Measurements from ENCODE around the gene SUMO3.
A peak's percentile ranks its signal among the peaks of the same experiment; 100 is the strongest.

SUMO3 gene

DNA sequence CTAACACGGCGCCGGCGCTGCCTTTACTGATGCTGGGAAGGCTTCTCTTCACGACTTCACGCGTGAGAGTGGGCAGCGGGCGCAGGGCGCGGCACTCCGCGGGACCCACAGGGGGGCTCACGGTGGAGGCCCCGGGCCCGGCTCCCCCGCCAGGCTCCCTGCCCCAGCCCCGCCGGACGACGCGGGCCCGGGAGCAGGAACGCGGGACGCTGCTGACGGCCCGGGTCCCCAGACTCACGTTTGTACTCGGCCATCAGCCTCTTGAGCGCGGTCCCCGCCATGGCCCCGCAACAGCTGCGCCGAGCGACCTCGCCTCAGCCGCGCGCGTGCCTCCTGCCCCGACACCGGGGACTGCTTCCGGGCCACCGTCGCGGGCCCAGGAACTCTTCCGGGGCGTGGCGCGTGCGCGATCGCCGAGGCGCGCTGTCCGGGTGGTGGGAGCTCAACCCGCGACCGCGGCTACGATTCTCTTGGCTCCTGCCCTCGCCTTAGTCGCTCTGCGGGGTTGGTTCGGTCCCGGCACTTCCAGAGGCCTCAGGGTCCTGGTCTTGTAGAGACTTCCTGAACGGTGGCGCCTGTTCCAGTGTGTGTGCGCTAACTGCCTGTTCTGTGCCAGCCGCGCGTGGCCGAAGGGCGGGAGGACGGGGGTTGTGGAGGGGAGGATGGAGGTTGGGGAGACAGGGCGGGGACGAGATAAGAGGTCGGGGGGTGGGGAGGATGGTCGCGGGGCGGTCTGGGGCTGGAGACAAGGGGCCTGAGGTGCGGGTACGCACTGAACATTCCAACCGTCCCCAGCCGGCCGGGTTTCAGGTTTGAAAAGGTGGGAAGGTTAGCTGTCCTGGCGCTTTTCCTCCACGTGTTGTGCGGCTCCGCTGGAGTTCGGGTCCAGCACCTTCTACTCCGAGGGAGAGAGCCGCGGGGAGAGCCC, 16.1 kb downstream of the SUMO3 start, which contains the start of gene UBE2G2:
Gene UBE2G2 (minus strand): TSS at position 353 of the 928 bp plus-strand sequence. CDS start 72 bp downstream, at position 281.
- DNase-seq = peak; percentile 90

DNA sequence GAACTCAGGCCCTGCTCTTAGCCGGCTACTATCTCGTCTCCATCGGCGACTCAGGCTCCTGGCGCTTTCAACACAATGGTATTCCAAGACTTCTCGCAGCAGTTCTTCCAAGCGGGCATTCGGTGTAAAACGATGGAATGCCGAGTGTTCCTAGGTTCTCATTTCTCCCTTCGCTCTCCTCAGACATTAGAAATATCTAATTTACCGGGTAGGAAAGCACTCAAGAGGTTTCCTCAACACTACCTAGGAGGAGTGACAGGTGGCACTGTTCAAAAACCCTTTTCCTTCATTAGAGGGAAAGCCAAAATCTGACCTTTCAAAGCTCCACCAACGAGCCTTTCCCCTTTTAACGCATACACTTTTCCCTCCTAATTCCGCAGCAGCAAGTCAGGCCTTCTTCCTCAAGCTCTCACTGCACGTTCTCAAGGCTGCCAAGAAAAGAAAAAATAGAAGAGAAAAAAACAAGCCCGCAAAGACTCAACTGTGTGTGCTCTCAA, 16.8 kb downstream of the SUMO3 start:
- peak; percentile 55 for DNase-seq

DNA sequence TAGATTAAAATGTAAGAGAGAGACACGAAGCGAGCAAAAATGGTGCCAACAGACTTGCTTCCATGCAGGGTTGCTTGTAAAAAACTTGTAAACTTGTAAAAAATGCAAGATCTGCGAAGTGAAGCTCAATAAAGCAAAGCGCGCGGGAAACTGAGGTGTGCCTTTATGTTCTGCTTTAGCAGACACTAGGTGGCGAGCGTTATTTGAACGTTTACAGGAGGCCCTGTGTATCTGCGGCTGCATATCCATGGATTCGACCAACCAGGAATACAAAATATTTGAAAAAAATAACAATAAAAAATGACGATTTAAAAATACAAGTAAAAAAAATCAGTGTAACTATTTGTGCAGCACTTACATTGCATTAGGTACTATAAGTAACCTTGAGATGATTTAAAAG, 17.8 kb downstream of the SUMO3 start:
- peak; percentile 14 for DNase-seq

DNA sequence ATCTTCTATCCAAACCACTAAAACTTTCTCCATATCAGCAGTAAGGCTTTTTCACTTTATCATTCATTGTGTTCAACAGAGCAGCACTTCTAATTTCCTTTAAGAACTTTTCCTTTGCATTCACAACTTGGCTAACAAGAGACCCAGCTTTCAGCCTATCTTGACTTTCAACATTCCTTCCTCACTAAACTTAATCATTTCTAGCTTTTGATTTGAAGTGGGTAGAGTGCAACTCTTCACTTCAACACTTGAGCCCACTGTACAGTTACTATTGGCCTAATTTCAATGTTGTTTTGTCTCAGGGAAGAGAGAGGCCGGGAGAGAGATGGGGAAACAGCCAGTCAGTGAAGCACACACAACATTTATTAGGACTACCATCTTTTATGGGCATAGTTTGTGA, 18.2 kb downstream of the SUMO3 start:
- no peak for DNase-seq

DNA sequence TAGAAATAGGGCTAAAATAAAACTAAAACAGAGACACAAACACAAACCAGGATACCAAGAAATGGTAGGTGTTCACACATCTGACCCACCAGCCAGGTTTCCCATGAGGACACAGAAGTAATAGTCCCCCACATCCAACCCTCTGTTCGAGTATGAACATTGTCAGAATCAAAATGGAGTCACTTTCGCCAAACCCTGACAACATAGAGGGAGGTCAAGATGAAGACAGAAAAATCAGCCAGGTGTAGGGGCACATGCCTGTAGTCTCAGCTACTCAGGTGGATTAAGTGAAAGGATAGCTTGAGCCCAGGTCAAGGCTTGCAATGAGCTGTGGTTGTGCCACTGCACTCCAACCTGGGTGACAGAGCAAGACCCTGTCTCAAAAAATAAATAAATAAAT, 20.1 kb downstream of the SUMO3 start:
- no peak for DNase-seq

DNA sequence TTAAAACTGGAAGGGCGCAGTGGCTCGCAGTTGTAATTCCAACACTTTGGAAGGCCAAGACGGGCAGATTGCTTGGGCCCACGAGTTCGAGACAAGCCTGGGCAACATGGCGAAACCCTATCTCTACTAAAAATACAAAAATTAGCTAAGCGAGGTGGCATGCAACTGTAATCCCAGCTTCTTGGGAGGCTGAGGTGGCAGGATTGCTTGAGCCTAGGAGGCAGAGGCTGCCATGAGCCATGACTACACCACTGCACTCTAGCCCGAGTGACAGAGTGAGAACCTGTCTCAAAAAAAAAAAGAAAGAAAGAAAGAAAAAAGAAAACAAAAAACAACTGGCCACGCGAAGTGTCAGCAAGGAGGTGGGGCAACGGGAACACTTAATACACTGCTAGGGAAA, 22.5 kb downstream of the SUMO3 start:
- DNase-seq = no peak

DNA sequence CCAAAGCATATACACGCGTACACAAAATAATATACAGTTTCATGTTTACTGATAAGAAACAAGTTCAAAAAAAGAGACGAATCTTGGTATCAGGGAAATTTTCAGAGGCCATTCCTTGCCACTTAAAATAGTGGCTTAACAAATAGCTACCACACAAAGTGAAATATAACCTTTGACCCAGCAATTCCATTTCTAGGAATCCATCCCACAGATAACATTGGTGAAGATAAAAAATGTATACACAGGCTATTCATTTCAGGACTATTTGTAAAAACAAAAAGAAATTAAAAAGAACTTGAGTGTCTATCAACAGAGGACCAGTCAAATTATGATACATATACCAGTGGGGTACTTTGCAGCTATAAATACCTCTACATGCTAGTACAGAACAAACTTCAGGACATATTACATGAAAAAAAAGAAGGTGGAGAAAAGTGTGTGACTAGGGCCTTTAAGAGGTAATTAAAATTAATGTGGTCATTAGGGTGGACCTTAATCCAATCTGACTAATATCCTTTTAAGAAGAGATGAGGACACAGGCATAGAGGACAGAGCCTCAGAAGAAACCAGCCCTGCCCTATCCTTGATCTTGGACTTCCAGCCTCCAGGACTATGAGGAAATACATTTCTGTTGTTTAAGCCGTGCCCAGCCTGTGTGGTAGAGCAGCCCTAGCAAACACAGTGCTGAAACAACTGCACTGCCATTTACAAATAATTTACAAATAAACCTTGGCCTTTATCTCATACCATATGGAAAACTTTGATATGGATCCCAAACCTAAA, 24.1 kb downstream of the SUMO3 start:
- DNase-seq = no peak

DNA sequence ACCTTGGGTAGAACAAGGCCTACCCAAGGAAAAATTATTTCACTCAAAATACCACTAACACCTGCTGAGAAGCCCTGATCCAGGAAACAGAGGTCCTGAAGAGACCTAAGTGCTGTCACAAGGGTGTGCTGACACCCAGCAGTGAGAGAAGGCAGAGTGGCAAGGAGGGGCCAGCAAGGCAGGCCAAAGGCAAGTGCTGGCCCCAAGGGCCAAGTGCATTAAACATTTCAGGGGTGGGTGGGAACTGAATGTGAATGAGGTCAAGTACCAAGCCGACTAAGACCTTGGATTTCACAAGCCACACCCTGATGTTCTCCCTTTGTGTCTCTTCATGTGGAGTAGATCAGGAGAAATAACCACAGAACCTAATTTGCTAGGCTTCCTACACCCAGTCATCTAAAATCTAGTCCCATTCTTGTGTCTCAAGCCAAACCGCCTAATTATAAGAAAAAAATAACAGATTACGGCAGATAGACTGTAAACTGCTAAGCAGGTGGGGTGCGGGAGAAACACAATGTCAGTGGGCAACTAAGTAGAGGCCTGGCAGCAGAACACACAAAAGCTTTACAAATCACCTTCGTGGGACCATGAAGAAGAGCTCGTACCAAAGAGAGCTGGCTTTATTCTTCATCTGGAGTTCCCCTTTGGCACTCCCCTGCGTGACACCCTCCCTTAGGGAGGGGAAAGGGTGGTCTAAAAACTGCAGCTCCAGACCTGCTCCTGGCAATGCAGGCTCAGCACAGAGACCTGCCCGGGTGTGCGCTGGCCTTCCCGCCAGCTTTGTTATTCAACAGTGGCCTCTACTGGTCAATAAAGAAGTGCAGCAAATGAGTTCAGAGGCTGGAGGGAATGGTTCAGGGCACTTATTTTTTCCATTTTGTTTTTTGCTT, 24.9 kb downstream of the SUMO3 start:
- peak; percentile 71 for DNase-seq

DNA sequence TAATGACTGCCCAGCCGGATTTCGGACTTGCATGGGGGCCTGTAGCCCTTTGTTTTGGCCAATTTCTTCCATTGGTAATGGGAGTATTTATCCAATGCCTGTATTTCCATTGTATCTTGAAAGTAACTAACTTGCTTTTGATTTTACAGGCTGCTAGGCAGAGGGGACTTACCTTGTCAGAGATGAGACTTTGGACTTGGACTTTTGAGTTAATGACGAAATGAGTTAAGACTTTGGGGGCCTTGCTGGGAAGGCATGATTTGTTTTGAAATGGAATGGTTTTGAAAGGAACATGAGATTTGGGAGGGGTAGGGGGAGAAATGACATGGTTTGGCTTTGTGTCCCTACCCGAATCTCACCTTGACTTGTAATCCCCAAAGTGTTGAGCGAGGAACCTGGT, 25.9 kb downstream of the SUMO3 start:
- no peak for DNase-seq

DNA sequence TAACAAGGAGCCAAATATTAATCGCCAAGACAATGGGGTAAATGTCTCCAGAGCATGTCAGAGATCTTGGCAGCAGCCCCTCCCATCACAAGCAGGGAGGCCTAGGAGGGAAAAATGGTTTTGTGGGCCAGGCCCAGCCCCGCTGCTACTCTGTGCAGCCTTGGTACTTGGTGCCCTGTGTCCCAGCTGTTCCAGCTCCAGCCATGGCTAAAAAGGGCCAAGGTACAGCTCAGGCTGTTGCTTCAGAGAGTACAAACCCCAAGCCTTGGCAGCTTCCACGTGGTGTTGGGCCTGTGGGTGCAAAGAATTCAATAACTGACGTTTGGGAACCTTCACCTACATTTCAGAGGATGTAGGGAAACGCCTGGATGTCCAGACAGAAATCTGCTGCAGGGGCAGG, 26.6 kb downstream of the SUMO3 start:
- no peak for DNase-seq

DNA sequence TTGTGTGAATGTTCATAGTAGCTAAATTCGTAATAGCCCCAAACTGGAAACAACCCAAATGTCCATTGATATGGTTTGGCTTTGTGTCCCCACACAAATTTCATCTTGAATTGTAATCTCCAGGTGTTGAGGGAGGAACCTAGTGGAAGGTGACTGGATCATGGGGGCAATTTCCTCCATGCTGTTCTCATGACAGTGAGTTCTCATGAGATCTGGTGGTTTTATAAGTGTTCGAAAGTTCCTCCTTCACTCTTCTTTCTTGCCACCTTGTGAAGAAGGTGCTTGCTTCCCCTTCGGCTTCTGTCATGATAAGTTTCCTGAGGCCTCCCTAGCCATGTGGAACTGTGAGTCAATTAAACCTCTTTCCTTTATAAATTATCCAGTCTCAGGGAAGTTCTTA, 27.5 kb downstream of the SUMO3 start:
- no peak for DNase-seq

DNA sequence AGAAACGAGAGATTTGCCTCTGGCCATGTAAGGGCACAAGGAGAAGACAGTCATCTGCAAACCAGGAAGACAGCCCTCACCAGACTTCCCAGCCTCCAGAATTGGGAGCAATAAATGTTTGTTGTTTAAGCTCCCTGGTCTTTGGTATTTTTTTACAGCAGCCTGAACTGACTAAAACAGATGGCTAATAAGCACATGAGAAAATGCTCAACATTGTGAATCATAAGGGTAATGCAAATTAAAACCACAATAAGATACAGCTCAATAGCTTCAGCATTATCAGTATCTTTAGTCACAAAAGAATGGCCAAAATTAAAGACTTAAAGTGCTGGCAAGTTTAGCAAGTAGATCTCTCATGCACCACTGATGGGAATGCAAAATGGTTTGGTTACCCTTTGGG, 28.0 kb downstream of the SUMO3 start:
- DNase-seq = no peak

DNA sequence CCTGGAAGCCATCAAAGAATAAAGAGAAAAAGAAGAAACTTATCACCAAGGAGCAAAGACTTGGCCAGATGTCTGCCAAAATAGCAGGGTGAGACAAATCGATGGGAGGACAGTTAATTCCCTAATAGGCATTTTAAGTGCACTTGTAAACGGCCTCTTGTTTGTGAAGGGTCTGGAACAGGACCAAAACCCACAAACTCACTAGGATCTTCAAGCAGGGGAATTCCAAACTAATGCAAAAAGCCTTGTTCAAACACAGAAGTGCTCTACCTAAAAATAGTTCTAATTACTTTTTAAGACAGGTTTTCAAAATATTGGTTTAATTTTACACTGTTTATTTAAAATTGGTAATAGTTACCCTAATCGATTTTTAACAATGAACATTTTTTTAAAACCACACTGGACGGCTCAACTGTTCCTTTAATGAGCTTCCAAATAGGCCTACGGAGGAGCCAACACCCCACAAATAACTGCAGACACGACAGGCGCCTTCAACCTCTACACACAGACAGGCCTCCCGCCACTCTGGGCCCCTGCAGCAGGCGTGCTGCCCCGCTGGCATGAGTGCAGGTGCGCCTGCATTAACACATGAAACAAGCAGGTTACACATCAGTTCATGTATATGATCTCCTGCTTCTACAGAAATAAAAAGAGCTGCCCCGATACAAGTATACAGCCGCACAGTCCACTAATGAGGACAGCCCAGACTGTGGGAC, 32.1 kb downstream of the SUMO3 start:
- DNase-seq = no peak

DNA sequence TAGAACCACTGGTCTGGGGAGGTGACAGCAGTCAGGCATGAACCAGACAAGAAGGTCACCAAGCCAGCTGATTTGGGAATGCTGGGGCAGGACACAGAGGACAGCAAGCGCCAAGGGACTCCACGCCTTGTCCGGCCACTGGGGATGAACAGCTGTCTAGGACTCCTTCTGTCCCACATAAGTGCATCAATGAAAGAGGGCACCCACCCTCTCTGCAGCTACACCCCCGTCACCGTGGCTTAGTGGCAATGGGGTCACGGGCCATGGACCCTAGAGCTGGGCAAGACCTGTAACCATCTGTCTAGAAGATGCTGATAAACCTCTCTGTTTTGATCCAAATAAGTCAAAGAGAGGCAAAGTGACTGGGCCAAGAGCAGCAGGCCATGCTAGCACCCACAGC, 33.1 kb downstream of the SUMO3 start:
- DNase-seq = no peak

DNA sequence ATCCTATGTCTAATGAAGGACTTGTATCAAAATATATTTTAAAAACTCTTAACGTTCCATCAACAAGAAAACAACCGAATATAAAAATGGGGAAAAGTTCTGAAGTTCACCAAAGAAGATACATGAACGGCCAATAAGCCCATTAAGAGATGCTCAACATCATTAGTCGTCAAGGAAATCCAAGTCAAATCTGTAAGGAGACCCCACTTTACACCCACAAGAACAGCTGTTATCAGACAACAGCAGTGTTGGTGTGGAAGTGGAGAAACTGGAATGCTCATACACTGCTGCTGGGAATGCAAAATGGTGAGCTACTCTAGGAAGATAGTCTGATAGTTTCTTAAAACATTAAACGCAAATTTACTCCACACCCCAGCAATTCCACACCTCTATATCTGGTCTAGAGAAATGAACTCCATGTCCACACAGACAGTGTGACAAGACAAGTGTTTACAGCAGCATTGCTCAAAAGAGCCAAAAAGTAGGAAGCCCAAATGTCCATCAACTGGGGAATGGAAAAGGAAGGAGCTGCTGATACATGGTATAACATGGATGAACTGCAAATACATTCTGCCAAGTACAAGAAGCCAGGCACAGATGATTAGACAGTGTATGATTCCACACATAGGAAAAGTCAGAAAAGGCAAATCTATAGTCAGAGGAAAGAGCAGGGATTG, 34.7 kb downstream of the SUMO3 start:
- no peak for DNase-seq

DNA sequence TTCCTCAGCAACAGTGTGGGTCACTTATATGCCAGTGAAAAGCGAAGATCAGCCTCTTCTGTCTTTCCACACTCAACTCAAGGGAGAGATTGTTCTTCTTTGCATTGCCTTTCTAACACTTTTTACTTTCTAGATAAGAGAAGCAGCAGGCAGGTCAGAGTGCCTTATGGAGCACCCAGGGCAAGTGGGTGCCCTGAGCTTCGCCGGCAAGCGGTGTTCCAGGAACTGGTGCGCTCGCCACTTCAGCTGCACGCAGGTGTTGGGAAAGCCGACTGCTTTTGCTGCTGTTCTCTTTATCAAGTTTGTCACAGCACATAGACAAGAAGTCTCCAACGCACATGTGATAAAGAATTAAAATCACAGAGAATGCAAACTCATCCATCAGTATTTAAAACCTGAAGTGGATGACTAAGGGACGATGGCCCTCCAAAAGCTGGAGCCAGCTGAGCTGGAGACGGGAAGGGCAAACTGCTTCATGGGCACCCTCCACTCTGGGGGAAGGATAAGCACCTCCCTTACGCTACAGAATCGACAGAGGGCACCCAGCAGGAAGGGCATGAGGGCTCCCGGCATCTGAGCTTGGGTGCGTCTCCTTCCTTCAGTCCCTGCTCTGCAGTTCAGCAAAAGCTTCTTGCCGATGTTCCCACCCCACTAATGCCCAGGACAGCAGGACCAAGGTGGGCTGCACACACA, 36.9 kb downstream of the SUMO3 start:
- no peak for DNase-seq

DNA sequence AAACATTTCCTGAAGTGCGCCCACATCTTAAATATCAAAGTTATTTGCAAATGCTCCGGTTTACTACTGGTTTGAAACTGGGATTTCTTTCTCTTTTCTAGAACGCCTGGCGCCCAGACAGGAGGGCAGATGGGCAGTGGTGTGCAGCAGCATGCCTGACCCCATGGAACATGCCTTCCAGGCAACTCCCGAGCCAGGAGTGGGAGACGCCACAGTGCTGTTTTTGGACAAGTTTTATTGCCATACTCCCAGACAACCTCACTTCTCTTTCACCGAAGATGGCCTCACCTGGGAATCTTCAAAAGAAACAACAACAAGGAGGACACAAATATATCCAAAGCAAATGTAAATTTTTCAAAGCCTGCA, 37.7 kb downstream of the SUMO3 start:
- DNase-seq = no peak

DNA sequence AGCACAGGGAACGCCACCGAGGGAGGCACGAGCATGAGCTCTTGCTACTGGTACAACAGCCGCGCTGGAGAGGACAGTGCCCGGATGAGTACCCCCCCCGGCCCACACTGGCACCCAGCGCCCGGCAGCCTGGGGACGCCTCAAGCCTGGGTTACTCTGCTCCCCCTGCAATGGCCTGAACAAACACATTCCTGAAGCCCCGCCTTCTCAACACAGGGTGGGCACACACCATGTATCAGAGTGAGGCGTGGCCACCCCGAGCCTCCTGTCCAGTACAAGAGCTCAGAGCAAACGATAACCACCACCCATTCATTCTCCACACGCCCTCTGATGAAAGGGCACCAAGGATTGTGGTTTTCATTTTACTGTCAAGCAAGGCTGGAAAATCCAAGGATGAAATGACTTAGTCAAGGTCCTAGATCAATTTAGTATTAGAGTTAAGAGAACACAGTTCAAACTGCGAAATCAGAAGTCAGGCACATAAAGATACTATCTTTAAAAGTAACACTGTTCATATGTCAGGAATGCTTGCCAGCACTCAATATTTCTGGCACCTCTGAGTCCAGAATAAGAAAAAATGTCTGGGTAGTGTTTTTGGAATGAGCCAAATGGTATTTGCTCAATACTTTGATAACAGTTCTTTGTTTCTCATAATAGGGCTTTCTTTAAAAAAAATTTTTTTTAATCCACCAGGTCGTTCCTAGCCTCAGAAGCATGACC, 38.3 kb downstream of the SUMO3 start:
- DNase-seq = no peak

DNA sequence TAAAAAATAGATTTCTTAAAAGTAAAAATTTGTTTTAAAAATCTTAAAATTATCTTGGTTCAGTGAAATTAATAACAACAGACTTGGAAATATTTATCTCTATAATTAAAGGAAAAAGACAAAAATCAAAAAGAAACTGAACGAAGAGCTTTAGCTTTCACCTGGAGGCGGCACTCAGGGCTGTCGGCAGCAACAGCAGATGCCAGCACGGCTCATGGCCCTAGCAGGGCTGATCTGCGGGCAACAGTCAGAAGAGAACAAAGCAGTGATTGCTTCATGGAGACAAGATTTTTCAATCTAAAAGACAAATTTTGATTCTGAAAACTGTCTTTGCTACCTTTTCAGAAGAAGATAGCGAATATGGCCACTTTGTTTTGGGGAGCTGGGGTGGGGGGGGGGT, 38.9 kb downstream of the SUMO3 start:
- DNase-seq = no peak

DNA sequence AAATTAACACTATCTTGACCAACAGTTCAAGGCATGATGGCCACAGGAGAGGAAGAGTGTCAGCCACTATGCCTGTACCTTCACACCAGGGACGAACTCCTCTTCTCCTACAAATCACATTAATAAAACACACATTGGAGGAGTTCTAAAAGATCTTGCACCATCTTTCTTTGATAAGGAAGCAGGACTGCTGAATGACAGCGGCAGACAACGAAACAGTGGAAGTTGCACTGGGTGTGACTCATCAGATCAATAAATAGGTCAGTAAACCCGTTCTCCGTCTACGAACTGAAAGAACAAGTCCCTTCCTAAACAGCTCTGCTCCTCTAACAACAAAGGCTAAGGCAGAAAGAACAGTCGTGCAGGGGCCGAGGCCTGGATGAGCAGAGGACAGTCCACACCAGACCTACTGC, 39.4 kb downstream of the SUMO3 start:
- no peak for DNase-seq
